K562 (cell line): ENCODE measurements around the gene GTF2A1. TPM values are rescaled to one million over a fixed set of nuclear protein-coding genes. Genes with fewer than 3 reads are reported as not detected.

Experiments used
- ATAC-seq: fragments of 200-7000 bp; cut with Tn5 transposase; 3 replicates; pipeline ENCODE4 v1.9.1; 2020; ENCODE audit warnings: moderate library complexity
- BruUV-seq: library from RNA; stranded (reverse); fragments of 400-500 nt; replicated peaks from 2 replicates; lab custom pipeline; 2021; lab: Mats Ljungman, UMichigan
- CTCF ChIA-PET: fragments of 300-600 bp; formaldehyde crosslinking; extraction: SDS; loops from one replicate; lab custom pipeline; 2021; ENCODE audit warnings: low intra/inter-chr PET ratio; lab: Yijun Ruan, JAX
- POLR2A ChIA-PET: fragments of 300-600, 350-650 bp; sonication (Branson Sonifier 250); formaldehyde crosslinking; extraction: SDS; loops from one replicate; lab custom pipeline; 2021; ENCODE audit warnings: antibody characterized with exemption, inconsistent platforms; lab: Yijun Ruan, JAX
- DNase-seq, 4 experiments: peaks; one replicate each; pipeline versions ENCODE4 v3.0.0 to v3.0.0-alpha.2; 2011 to 2018; ENCODE audit warnings: low spot score in 3 of 4, mixed read lengths in 3 of 4; ENCODE audit errors: extremely low read depth in 1 of 4
- FAIRE-seq: peaks from 2 replicates; lab custom pipeline; 2011; peaks lifted over from hg19 to GRCh38; lab: Jason Lieb, UNC
- H2AFZ ChIP-seq: 2 replicates; pipeline ENCODE4 v1.6.0; 2011; ENCODE audit warnings: low read depth, low read length, control low read depth, inconsistent platforms
- H3K27ac ChIP-seq: fragments of 200-600 bp; 3 replicates; pipeline ENCODE4 v1.8.0; 2011; ENCODE audit warnings: low read depth, mild to moderate bottlenecking, control low read depth, inconsistent platforms, low read length, moderate library complexity, mixed read lengths; ENCODE audit errors: extremely low read depth
- H3K27me3 ChIP-seq, 2 experiments: fragments of 300-600 bp in 1 of 2; 2 replicates in 1 of 2; 3 replicates in 1 of 2; pipeline versions ENCODE4 v1.6.0 to v1.8.0; 2011; ENCODE audit warnings: inconsistent platforms in 2 of 2, low read length in 2 of 2, mild to moderate bottlenecking in 1 of 2, mixed read lengths in 1 of 2, moderate library complexity in 1 of 2; ENCODE audit not compliant: control insufficient read depth in 2 of 2, insufficient read depth in 2 of 2
- H3K36me3 ChIP-seq: fragments of 300-600 bp; 3 replicates; pipeline ENCODE4 v1.8.0; 2011; ENCODE audit warnings: mild to moderate bottlenecking, low read length, inconsistent platforms; ENCODE audit not compliant: control insufficient read depth, insufficient read depth
- H3K4me1 ChIP-seq, 2 experiments: fragments of 200-600 bp in 1 of 2; replicated peaks in 1 of 2; 2 replicates in 1 of 2; 3 replicates in 1 of 2; pipeline versions ENCODE4 v1.5.1 to v1.8.0; 2011; ENCODE audit warnings: inconsistent platforms in 2 of 2, low read length in 2 of 2, mild to moderate bottlenecking in 1 of 2, mixed read lengths in 1 of 2, moderate library complexity in 1 of 2; ENCODE audit not compliant: control insufficient read depth in 2 of 2, insufficient read depth in 2 of 2
- H3K4me2 ChIP-seq: 2 replicates; pipeline ENCODE4 v1.6.1; 2011; ENCODE audit warnings: low read length, control low read depth, inconsistent platforms, mixed read lengths; ENCODE audit not compliant: insufficient read depth
- H3K4me3 ChIP-seq: fragments of 200-600 bp; sonication (generic), shearing (Covaris generic); 2 replicates; pipeline ENCODE4 v1.5.1; 2016; ENCODE audit warnings: control low read depth, inconsistent platforms
- H3K79me2 ChIP-seq: fragments of 200-600 bp; 3 replicates; pipeline ENCODE4 v1.8.0; 2011; ENCODE audit warnings: low read length, inconsistent platforms; ENCODE audit not compliant: control insufficient read depth, insufficient read depth
- H3K9ac ChIP-seq, 2 experiments: 2 replicates each; pipeline versions ENCODE4 v1.6.0 to v1.6.1; 2011; ENCODE audit warnings: low read depth in 2 of 2, low read length in 2 of 2, control low read depth in 1 of 2, inconsistent platforms in 1 of 2, mild to moderate bottlenecking in 1 of 2, mixed read lengths in 1 of 2; ENCODE audit not compliant: insufficient read depth in 1 of 2
- H3K9me1 ChIP-seq: one replicate; pipeline ENCODE4 v1.6.0; 2011; ENCODE audit warnings: inconsistent platforms, mild to moderate bottlenecking, low read length, moderate library complexity; ENCODE audit not compliant: control insufficient read depth, insufficient read depth
- H3K9me3 ChIP-seq: replicated peaks from 2 replicates; pipeline ENCODE4 v1.5.1; 2011; ENCODE audit warnings: low read depth, low read length, inconsistent platforms; ENCODE audit not compliant: control insufficient read depth, insufficient read depth
- H4K20me1 ChIP-seq: replicated peaks from 2 replicates; pipeline ENCODE4 v1.6.1; 2011; ENCODE audit warnings: low read length, inconsistent platforms, mixed read lengths; ENCODE audit not compliant: control insufficient read depth, insufficient read depth
- CSDE1 ChIP-seq, 2 experiments: fragments of 450-650 bp; IDR thresholded peaks; 2 replicates each; pipeline ENCODE4 v1.6.1; 2016; ENCODE audit warnings: mild to moderate bottlenecking in 1 of 2
- KLF16 ChIP-seq: IDR thresholded peaks from 2 replicates; pipeline ENCODE4 v1.6.1; 2016; ENCODE audit warnings: antibody characterized with exemption
- MTF1 ChIP-seq: fragments of 250-450 bp; sonication (Bioruptor Pico); IDR thresholded peaks from 2 replicates; pipeline ENCODE4 v1.9.0; 2021; ENCODE audit warnings: moderate library complexity, mild to moderate bottlenecking, inconsistent platforms, borderline replicate concordance
- NFIC ChIP-seq: fragments of 450-650 bp; IDR thresholded peaks from 2 replicates; pipeline ENCODE4 v1.6.1; 2017; ENCODE audit warnings: mild to moderate bottlenecking, inconsistent platforms
- NUFIP1 ChIP-seq: fragments of 450-650 bp; IDR thresholded peaks from 2 replicates; pipeline ENCODE4 v1.6.1; 2018; ENCODE audit not compliant: partially characterized antibody
- WGBS: fragments of 100-300 bp; shearing (Covaris generic); methylation state at CpG from one replicate; pipeline ENCODE4 v1.1.6; 2016; ENCODE audit warnings: low coverage, mixed read lengths; ENCODE audit not compliant: insufficient coverage; ENCODE audit errors: missing lambda C conversion rate; 5-methylcytosine and 5-hydroxymethylcytosine counted together
- in situ Hi-C: fragments of 300-500 bp; cut with MboI; formaldehyde crosslinking; loops from 4 replicates; pipeline ENCODE4 v1.15.0; 2018; ENCODE audit warnings: inconsistent platforms, mixed read lengths
- intact Hi-C: fragments of 100-400 bp; cut with micrococcal nuclease; formaldehyde crosslinking; loops from 2 replicates; pipeline ENCODE4 v1.14.2; 2022
- polyA plus RNA-seq, 8 experiments: library from polyadenylated mRNA; depleted of rRNA in 4 of 8; stranded (reverse) in 5 of 8; unstranded in 3 of 8; fragments of >200 nt; fragmentation: Nextera tagmentation in 2 of 8; fragmentation: Illumina TruSeq in 1 of 8; extraction: Ambion mirVana in 2 of 8; extraction: Trizol in 1 of 8; gene quantifications; 2 replicates each; pipeline versions ENCODE4 v1.2.1 to v1.2.3, GENCODE V29; 2011 to 2014; ENCODE audit warnings: inconsistent platforms in 1 of 8, missing spikeins in 1 of 8
- total RNA-seq, 7 experiments: library from RNA; depleted of rRNA in 6 of 7; stranded (reverse); fragments of >200 nt in 6 of 7; fragmentation: Illumina TruSeq in 2 of 7; extraction: Trizol in 2 of 7; gene quantifications; 2 replicates each; pipeline versions ENCODE4 v1.2.1 to v1.2.3, GENCODE V29; 2011 to 2021; ENCODE audit warnings: low replicate concordance in 1 of 7
- TF ChIP-seq, protein P1 (sequence below): fragments of 200-800 bp; sonication (Bioruptor generic); IDR thresholded peaks from 2 replicates; pipeline ENCODE4 v1.6.1; 2017; ENCODE audit warnings: missing genetic modification characterization, missing compliant biosample characterization
- TF ChIP-seq, protein P2 (sequence below): sonication (generic); formaldehyde crosslinking; IDR thresholded peaks from 2 replicates; pipeline ENCODE4 v1.8.0; 2023; ENCODE audit warnings: mild to moderate bottlenecking, missing genetic modification reagents
- TF ChIP-seq, protein P3 (sequence below): fragments of 450-650 bp; formaldehyde crosslinking; IDR thresholded peaks from 2 replicates; pipeline ENCODE4 v1.4.0; 2020; ENCODE audit warnings: mild to moderate bottlenecking, moderate library complexity

The GTF2A1 gene
- total and polyA plus RNA-seq, 9 of the 15 experiments (the other 6 are each of a cell fraction or from before 2014, with no cell fraction given): 3.4 to 22.8 (median 14.7) TPM

DNA sequence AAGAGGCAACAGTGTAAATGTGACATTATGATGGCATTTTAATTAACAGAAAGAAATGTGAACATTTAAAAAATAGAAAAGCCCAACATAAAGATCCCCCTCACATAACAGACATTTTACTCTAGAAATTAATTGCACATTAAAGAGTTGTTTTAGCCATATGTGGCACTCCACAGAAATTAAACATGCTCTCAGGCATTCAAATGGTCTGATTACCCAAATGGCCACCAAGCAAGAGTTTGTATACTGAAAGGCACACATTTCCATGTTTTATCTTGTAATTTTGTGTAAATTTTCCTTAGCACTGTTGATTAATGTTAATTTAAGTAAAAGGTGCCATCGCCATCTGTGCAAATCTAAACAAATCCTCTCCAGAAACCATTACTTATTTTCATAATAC, 43.5 kb downstream of the GTF2A1 start:
- in situ Hi-C loops: no loop called here
- Histone ChIP-seq H3K9ac (no peak overlapping the region), H3K4me2 (no peak overlapping the region), H3K79me2 (no peaks in the 10 kb centered on the region), H2AFZ (no peak overlapping the region), H4K20me1 (no peaks in the 10 kb centered on the region), H3K9me3 (no peaks in the 10 kb centered on the region), H3K36me3 (peaks cover 34% of the 10 kb centered on the region), H3K4me3 (no peak overlapping the region), H3K9me1 (no peaks in the 10 kb centered on the region), H3K27ac (no peak overlapping the region), H3K4me1 (no peaks in the 10 kb centered on the region), H3K27me3 (no peaks in the 10 kb centered on the region)
- BruUV-seq: no TSS peak
- intact Hi-C loops: no loop called here
- ChIA-PET CTCF (no interaction called here), POLR2A (no interaction called here)
- ATAC-seq: no peak
- no peak for DNase-seq
- TF ChIP-seq, protein P1, sequence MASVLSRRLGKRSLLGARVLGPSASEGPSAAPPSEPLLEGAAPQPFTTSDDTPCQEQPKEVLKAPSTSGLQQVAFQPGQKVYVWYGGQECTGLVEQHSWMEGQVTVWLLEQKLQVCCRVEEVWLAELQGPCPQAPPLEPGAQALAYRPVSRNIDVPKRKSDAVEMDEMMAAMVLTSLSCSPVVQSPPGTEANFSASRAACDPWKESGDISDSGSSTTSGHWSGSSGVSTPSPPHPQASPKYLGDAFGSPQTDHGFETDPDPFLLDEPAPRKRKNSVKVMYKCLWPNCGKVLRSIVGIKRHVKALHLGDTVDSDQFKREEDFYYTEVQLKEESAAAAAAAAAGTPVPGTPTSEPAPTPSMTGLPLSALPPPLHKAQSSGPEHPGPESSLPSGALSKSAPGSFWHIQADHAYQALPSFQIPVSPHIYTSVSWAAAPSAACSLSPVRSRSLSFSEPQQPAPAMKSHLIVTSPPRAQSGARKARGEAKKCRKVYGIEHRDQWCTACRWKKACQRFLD (CRISPR knock-in tag): no peak
- TF ChIP-seq, protein P2, sequence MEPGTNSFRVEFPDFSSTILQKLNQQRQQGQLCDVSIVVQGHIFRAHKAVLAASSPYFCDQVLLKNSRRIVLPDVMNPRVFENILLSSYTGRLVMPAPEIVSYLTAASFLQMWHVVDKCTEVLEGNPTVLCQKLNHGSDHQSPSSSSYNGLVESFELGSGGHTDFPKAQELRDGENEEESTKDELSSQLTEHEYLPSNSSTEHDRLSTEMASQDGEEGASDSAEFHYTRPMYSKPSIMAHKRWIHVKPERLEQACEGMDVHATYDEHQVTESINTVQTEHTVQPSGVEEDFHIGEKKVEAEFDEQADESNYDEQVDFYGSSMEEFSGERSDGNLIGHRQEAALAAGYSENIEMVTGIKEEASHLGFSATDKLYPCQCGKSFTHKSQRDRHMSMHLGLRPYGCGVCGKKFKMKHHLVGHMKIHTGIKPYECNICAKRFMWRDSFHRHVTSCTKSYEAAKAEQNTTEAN (CRISPR knock-in tag): no peak
- TF ChIP-seq NUFIP1: no peak
- no peak for TF ChIP-seq MTF1
- TF ChIP-seq CSDE1 (IDR thresholded peaks at IDR 0.05): no peak
- TF ChIP-seq KLF16: no peak
- no peak for TF ChIP-seq NFIC
- TF ChIP-seq, protein P3, sequence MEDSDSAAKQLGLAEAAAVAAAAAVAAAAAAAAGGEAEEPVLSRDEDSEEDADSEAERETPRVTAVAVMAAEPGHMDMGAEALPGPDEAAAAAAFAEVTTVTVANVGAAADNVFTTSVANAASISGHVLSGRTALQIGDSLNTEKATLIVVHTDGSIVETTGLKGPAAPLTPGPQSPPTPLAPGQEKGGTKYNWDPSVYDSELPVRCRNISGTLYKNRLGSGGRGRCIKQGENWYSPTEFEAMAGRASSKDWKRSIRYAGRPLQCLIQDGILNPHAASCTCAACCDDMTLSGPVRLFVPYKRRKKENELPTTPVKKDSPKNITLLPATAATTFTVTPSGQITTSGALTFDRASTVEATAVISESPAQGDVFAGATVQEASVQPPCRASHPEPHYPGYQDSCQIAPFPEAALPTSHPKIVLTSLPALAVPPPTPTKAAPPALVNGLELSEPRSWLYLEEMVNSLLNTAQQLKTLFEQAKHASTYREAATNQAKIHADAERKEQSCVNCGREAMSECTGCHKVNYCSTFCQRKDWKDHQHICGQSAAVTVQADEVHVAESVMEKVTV (CRISPR knock-in tag): no peak
- FAIRE-seq: no peak
- WGBS: 85% methylated on average over 1 of the region's 1 CpG
